ENCODE measurements around the gene TMEM117. TPM values are rescaled to one million over a fixed set of nuclear protein-coding genes. Genes with fewer than 3 reads are reported as not detected.

TMEM117 gene
- total RNA-seq, 4 donors from 2014 or later, result 15.8 to 42.2 (median 24.0) TPM

DNA sequence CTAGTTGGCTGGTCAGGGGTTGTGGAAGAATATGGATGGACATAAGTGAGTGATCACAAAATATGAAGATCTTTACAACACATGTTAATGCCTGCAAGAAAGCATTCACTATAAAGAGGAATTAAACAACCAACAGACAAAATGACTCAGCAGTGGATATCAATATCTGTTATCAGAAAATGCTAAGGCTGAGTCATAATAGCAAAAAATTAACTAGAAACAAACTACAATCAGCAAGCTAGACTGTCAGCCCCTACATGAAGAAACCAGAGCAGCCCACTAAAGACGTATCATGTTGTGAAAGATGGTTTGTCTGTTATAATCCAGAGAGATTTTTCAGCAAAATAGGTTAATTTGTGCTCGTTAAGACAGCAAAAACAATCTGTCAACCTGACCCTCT, 567.3 kb downstream of the TMEM117 start:
- TF ChIP-seq, protein P1, sequence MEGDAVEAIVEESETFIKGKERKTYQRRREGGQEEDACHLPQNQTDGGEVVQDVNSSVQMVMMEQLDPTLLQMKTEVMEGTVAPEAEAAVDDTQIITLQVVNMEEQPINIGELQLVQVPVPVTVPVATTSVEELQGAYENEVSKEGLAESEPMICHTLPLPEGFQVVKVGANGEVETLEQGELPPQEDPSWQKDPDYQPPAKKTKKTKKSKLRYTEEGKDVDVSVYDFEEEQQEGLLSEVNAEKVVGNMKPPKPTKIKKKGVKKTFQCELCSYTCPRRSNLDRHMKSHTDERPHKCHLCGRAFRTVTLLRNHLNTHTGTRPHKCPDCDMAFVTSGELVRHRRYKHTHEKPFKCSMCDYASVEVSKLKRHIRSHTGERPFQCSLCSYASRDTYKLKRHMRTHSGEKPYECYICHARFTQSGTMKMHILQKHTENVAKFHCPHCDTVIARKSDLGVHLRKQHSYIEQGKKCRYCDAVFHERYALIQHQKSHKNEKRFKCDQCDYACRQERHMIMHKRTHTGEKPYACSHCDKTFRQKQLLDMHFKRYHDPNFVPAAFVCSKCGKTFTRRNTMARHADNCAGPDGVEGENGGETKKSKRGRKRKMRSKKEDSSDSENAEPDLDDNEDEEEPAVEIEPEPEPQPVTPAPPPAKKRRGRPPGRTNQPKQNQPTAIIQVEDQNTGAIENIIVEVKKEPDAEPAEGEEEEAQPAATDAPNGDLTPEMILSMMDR (IDR thresholded peaks at IDR 0.05), result no peak
- TF ChIP-seq POLR2A (IDR thresholded peaks at IDR 0.05), result no peak
- H3K27me3 ChIP-seq, result no peaks in the 10 kb centered on the region
- no peaks in the 10 kb centered on the region for H3K36me3 ChIP-seq
- H3K4me1 ChIP-seq, result no peaks in the 10 kb centered on the region
- H3K27ac ChIP-seq, result no peak overlapping the region
- intact Hi-C loops (cut with DNase I), result no loop called here
- H3K9me3 ChIP-seq, result no peaks in the 10 kb centered on the region
- no peak overlapping the region for H3K4me3 ChIP-seq
- DNase-seq, result no peak
- 52 to 61% methylated on average over 2 of the region's 2 CpGs for WGBS, 2 donors

DNA sequence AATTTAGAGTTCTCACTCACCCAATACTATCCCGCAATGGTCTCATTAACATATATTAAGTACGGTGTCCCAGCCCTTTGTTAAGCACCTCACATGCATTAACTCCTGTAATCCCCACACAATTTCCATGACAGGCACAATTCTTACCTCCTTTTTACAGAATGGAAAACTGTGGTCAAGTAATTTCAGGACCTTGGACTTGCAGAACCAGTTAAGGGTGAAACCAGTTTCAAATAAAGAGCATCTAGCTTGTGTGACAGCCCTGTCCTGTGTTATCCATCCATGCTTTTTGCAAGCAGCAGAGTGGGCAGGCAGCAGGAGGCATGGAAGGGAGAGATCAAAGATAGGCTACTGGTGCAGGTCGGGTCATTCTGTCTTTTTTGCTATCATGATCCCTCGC, 569.4 kb downstream of the TMEM117 start:
- Histone ChIP-seq H3K27me3 (no peaks in the 10 kb centered on the region), H3K4me3 (no peak overlapping the region), H3K4me1 (no peaks in the 10 kb centered on the region), H3K27ac (no peak overlapping the region), H3K9me3 (no peaks in the 10 kb centered on the region), H3K36me3 (no peaks in the 10 kb centered on the region)
- no peak for TF ChIP-seq POLR2A (IDR thresholded peaks at IDR 0.05)
- TF ChIP-seq, protein P1 (IDR thresholded peaks at IDR 0.05), result no peak
- DNase-seq, result no peak
- intact Hi-C loops (cut with DNase I), result no loop called here
- WGBS, 2 donors, result 37 to 43% methylated on average over 4 of the region's 4 CpGs

DNA sequence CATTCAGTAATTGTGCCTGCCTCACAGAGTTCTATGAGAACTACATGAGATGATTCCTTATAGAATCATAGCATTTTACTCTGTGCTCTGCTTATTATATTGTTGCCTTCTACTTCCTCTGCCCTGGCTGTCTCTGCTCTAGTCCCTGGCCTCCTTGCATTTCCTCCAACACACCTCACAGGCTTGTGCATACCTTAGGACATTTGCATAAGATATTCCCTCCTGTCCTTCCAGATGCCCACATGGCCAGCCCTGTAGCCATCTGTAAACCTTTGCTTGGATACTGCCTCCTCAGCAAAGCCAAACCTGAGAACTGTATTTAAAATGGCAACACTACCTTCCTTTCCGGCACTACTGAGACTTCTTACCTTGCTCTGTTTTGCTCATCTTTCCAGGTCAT, 586.7 kb downstream of the TMEM117 start:
- Histone ChIP-seq H3K9me3 (peaks cover 0 to 2% (median 0%) of the 10 kb centered on the region in 3 donors), H3K4me3 (no peak overlapping the region), H3K27me3 (no peaks in the 10 kb centered on the region), H3K27ac (no peak overlapping the region), H3K4me1 (peaks cover 0 to 7% (median 3%) of the 10 kb centered on the region in 3 donors), H3K36me3 (no peaks in the 10 kb centered on the region)
- WGBS, 2 donors, result 81 to 95% methylated on average over 1 of the region's 1 CpG
- intact Hi-C loops (cut with DNase I), result no loop called here
- DNase-seq, result no peak
- TF ChIP-seq, protein P1 (IDR thresholded peaks at IDR 0.05), result no peak
- no peak for TF ChIP-seq POLR2A (IDR thresholded peaks at IDR 0.05)

DNA sequence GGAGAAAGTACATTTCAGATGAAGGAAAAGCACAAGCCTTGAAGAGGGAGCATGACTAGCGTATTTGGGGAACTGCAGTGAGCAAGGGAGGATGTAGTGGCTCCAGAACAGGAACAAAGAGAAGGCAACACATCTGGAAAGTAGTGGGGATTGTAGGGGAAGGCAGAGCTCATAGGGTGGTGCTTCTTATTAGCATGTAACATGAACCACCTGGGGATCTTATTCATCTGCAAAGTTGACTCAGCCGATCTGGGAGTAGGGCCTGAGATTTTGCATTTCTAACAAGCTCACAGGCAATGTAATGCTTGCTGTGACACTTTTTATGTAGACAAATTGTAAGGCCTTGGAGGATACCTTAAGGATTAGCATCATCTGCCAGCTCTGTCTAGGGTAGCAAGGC, 592.9 kb downstream of the TMEM117 start:
- Histone ChIP-seq H3K4me3 (no peak overlapping the region), H3K9me3 (no peaks in the 10 kb centered on the region), H3K27me3 (no peaks in the 10 kb centered on the region), H3K4me1 (peaks cover 0 to 7% (median 3%) of the 10 kb centered on the region in 3 donors), H3K36me3 (no peaks in the 10 kb centered on the region), H3K27ac (no peak overlapping the region)
- intact Hi-C loops (cut with DNase I), result no loop called here
- no peak for DNase-seq
- TF ChIP-seq, protein P1 (IDR thresholded peaks at IDR 0.05), result no peak
- TF ChIP-seq POLR2A (IDR thresholded peaks at IDR 0.05), result no peak
- WGBS, 2 donors, result 47 to 54% methylated on average over 2 of the region's 2 CpGs

DNA sequence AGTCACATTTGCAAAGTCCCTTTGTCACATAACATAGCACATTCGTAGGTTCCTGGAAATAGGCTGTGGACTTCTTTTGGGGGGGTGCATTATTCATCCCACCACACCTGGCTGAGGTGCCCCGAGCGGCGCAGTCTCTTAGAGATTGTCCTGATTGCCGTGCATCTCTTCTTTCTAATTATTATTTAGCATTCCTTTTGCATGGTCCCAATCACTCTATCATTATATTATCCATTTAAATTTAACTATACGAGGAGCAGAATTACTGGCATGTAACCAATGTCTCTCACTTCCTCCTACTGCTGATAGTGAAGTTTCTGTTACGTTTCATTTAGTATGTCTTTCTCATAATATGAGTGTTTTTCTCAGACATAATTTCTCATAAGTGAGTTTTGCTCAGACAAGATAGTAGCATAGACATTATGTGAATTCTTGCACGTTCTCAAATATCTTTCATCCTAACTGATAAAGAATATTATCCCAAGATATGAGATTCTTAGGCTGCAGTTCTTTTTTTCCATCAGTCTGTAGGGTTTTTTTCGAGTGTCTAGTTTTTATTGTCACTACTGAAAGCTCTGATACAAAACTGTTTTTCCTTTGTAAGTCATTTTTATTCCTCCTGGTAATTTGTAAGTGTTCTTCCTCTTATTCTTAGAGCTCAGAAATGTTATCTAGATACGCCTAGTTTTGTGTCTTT, 595.9 kb downstream of the TMEM117 start:
- intact Hi-C loops (cut with DNase I), result no loop called here
- no peak overlapping the region for H3K27ac ChIP-seq
- no peak for TF ChIP-seq POLR2A (IDR thresholded peaks at IDR 0.05)
- TF ChIP-seq, protein P1 (IDR thresholded peaks at IDR 0.05), result no peak
- H3K27me3 ChIP-seq, result no peaks in the 10 kb centered on the region
- H3K4me3 ChIP-seq, result no peak overlapping the region
- H3K9me3 ChIP-seq, result no peaks in the 10 kb centered on the region
- H3K36me3 ChIP-seq, result no peaks in the 10 kb centered on the region
- H3K4me1 ChIP-seq, result peaks cover 0 to 5% (median 0%) of the 10 kb centered on the region in 3 donors
- no peak for DNase-seq
- 76 to 80% methylated on average over 10 of the region's 10 CpGs for WGBS, 2 donors

Data from esophagus squamous epithelium (tissue), 5 donors.